Ascending aorta (tissue), 2 donors: ENCODE results near the gene ALPK3. TPM values are rescaled to one million over a fixed set of nuclear protein-coding genes. Genes with fewer than 3 reads are reported as not detected.

ENCODE experiments used
- DNase-seq, 2 donors: peaks; one replicate each; pipeline ENCODE4 v3.0.0-alpha.2; 2019; ENCODE audit warnings: low spot score in 2 of 2
- H3K27ac ChIP-seq, 2 donors: fragments of 200-600 bp; sonication (generic); one replicate each; pipeline ENCODE4 v1.5.1; 2016 to 2017; ENCODE audit warnings: mild to moderate bottlenecking in 1 of 2
- H3K27me3 ChIP-seq: fragments of 200-600 bp; sonication (generic); one replicate; pipeline ENCODE4 v1.5.1; 2017
- H3K36me3 ChIP-seq, 2 donors: fragments of 200-600 bp; sonication (generic); one replicate each; pipeline ENCODE4 v1.5.1; 2016
- H3K4me1 ChIP-seq, 2 donors: fragments of 200-600 bp; sonication (generic); one replicate each; pipeline ENCODE4 v1.5.1; 2016 to 2017; ENCODE audit warnings: mild to moderate bottlenecking in 1 of 2
- H3K4me3 ChIP-seq, 2 donors: fragments of 200-600 bp; sonication (generic); one replicate each; pipeline ENCODE4 v1.5.1; 2016 to 2017; ENCODE audit warnings: mild to moderate bottlenecking in 1 of 2
- H3K9me3 ChIP-seq, 2 donors: fragments of 200-600 bp; sonication (generic); one replicate each; pipeline ENCODE4 v1.5.1; 2016
- CTCF ChIP-seq, 3 experiments: fragments of 200-600 bp in 2 of 3; fragments of 450-650 bp in 1 of 3; sonication (generic) in 2 of 3; IDR thresholded peaks; one replicate each; pipeline ENCODE4 v1.5.1; 2016 to 2019; ENCODE audit warnings: antibody characterized with exemption in 3 of 3, mild to moderate bottlenecking in 1 of 3, moderate library complexity in 1 of 3
- intact Hi-C: fragments of 100-400 bp; cut with DNase I; formaldehyde crosslinking; loops from one replicate; pipeline ENCODE4 v1.15.1; 2023
- total RNA-seq: library from RNA; depleted of rRNA; stranded (reverse); fragments of >200 nt; gene quantifications from one replicate; pipeline ENCODE4 v1.1.0, GENCODE V29; 2016

Gene ALPK3
- total RNA-seq, 1 donor from 2014 or later = 38.0 TPM

GRCh38 chr15:84855765-84856164, 38.6 kb downstream of the ALPK3 start:
- no peak overlapping the region for H3K4me3 ChIP-seq
- no peaks in the 10 kb centered on the region for H3K4me1 ChIP-seq
- DNase-seq = no peak
- no peaks in the 10 kb centered on the region for H3K27me3 ChIP-seq
- no peak for TF ChIP-seq CTCF (IDR thresholded peaks at IDR 0.05)
- no peak overlapping the region for H3K27ac ChIP-seq
- intact Hi-C loops = no loop called here
- H3K36me3 ChIP-seq = peaks cover 37 to 41% of the 10 kb centered on the region in 2 donors
- no peaks in the 10 kb centered on the region for H3K9me3 ChIP-seq

- DNase-seq = peak in 1 of 2 donors; percentile 47
- H3K4me1 ChIP-seq = no peaks in the 10 kb centered on the region
- no peak for TF ChIP-seq CTCF (IDR thresholded peaks at IDR 0.05)
- intact Hi-C loops = no loop called here
- H3K9me3 ChIP-seq = no peaks in the 10 kb centered on the region
- peak overlapping the region in 1 of 2 donors; percentile 20 for H3K27ac ChIP-seq
- no peak overlapping the region for H3K4me3 ChIP-seq
- peaks cover 37 to 41% of the 10 kb centered on the region in 2 donors for H3K36me3 ChIP-seq
- H3K27me3 ChIP-seq = no peaks in the 10 kb centered on the region
Measured at GRCh38 chr15:84856731-84857417, 39.7 kb downstream of the ALPK3 start.

- peak in 1 of 2 donors; percentile 53 for DNase-seq
- Histone ChIP-seq H3K27ac (peak overlapping the region in 1 of 2 donors; percentile 20), H3K36me3 (peaks cover 37 to 48% of the 10 kb centered on the region in 2 donors), H3K9me3 (no peaks in the 10 kb centered on the region), H3K27me3 (no peaks in the 10 kb centered on the region), H3K4me3 (no peak overlapping the region), H3K4me1 (no peaks in the 10 kb centered on the region)
- intact Hi-C loops = no loop called here
- no peak for TF ChIP-seq CTCF (IDR thresholded peaks at IDR 0.05)
Measured at GRCh38 chr15:84857418-84858004, 40.4 kb downstream of the ALPK3 start.

GRCh38 chr15:84858231-84858630, 41.1 kb downstream of the ALPK3 start:
- peaks cover 37 to 52% of the 10 kb centered on the region in 2 donors for H3K36me3 ChIP-seq

GRCh38 chr15:84859144-84859543, 42.0 kb downstream of the ALPK3 start:
- Histone ChIP-seq H3K36me3 (peaks cover 37 to 59% of the 10 kb centered on the region in 2 donors), H3K9me3 (no peaks in the 10 kb centered on the region), H3K27ac (peak overlapping the region; percentile 10 to 46), H3K27me3 (no peaks in the 10 kb centered on the region), H3K4me3 (no peak overlapping the region), H3K4me1 (peaks cover 3 to 6% of the 10 kb centered on the region in 2 donors)
- TF ChIP-seq CTCF (IDR thresholded peaks at IDR 0.05) = no peak
- intact Hi-C loops = no loop called here
- DNase-seq = peak in 1 of 2 donors; percentile 31

More at GRCh38 chr15:84858231-84858630, 41.1 kb downstream of the ALPK3 start:
- H3K4me1 ChIP-seq = no peaks in the 10 kb centered on the region
- TF ChIP-seq CTCF (IDR thresholded peaks at IDR 0.05) = no peak
- H3K27ac ChIP-seq = peak overlapping the region in 1 of 2 donors; percentile 20
- intact Hi-C loops = no loop called here
- H3K27me3 ChIP-seq = no peaks in the 10 kb centered on the region
- peak in 1 of 2 donors; percentile 55 for DNase-seq
- no peaks in the 10 kb centered on the region for H3K9me3 ChIP-seq
- H3K4me3 ChIP-seq = no peak overlapping the region
